GM12878 (cell line): Measurements from ENCODE around the gene CACNA1I. TPM values are rescaled to one million over a fixed set of nuclear protein-coding genes. Genes with fewer than 3 reads are reported as not detected.

ENCODE experiments used
- ATAC-seq: fragments of 200-7000 bp; cut with Tn5 transposase; 3 replicates; pipeline ENCODE4 v1.9.1; 2020; ENCODE audit warnings: mild to moderate bottlenecking, moderate library complexity
- BruUV-seq: library from RNA; stranded (reverse); fragments of 400-500 nt; replicated peaks from 2 replicates; lab custom pipeline; 2021; lab: Mats Ljungman, UMichigan
- CTCF ChIA-PET: fragments of 300-600 bp; sonication (Branson Sonifier 250); formaldehyde crosslinking; extraction: SDS; loops from one replicate; lab custom pipeline; 2021; ENCODE audit warnings: inconsistent platforms; lab: Yijun Ruan, JAX
- POLR2A ChIA-PET: fragments of 350-600 bp; formaldehyde crosslinking; extraction: SDS; loops from one replicate; lab custom pipeline; 2021; ENCODE audit warnings: inconsistent platforms; lab: Charles Lee
- RAD21 ChIA-PET: fragments of 300-600 bp; sonication (Branson Sonifier 250); formaldehyde crosslinking; loops from one replicate; lab custom pipeline; 2023; ENCODE audit warnings: antibody characterized with exemption; ENCODE audit not compliant: unreplicated experiment; lab: Charles Lee
- SMC1A ChIA-PET: fragments of 300-600 bp; sonication (Branson Sonifier 250); formaldehyde crosslinking; loops from one replicate; lab custom pipeline; 2023; ENCODE audit not compliant: unreplicated experiment, uncharacterized antibody; lab: Charles Lee
- DNase-seq: peaks from one replicate; pipeline ENCODE4 v3.0.0-alpha.2; 2011; ENCODE audit warnings: low read depth, low spot score
- FAIRE-seq: peaks from 3 replicates; lab custom pipeline; 2011; peaks lifted over from hg19 to GRCh38; lab: Jason Lieb, UNC
- H2AFZ ChIP-seq: 2 replicates; pipeline ENCODE4 v1.6.0; 2011; ENCODE audit warnings: low read depth, low read length, control low read depth; ENCODE audit not compliant: control insufficient read depth
- H3K27ac ChIP-seq: 2 replicates; pipeline ENCODE4 v1.5.1; 2011; ENCODE audit warnings: control low read depth; ENCODE audit not compliant: control insufficient read depth, insufficient read depth
- H3K27me3 ChIP-seq, 2 experiments: replicated peaks in 1 of 2; 2 replicates each; pipeline versions ENCODE4 v1.6.0 to v1.6.1; 2011; ENCODE audit warnings: low read length in 1 of 2; ENCODE audit not compliant: control insufficient read depth in 2 of 2, insufficient read depth in 2 of 2
- H3K36me3 ChIP-seq, 2 experiments: 2 replicates each; pipeline ENCODE4 v1.5.1; 2011; ENCODE audit warnings: low read length in 1 of 2; ENCODE audit not compliant: control insufficient read depth in 2 of 2, insufficient read depth in 2 of 2
- H3K4me1 ChIP-seq: 2 replicates; pipeline ENCODE4 v1.6.1; 2011; ENCODE audit warnings: mild to moderate bottlenecking, low read length, moderate library complexity, mixed read lengths; ENCODE audit not compliant: control insufficient read depth, insufficient read depth
- H3K4me2 ChIP-seq: 2 replicates; pipeline ENCODE4 v1.6.0; 2011; ENCODE audit warnings: control low read depth; ENCODE audit not compliant: control insufficient read depth, insufficient read depth
- H3K4me3 ChIP-seq: fragments of 200-600 bp; sonication (generic); 2 replicates; pipeline ENCODE4 v1.5.1; 2016
- H3K79me2 ChIP-seq: 2 replicates; pipeline ENCODE4 v1.6.0; 2011; ENCODE audit warnings: low read length; ENCODE audit not compliant: control insufficient read depth, insufficient read depth
- H3K9ac ChIP-seq: 2 replicates; pipeline ENCODE4 v1.8.0; 2011; ENCODE audit warnings: low read length, control low read depth, mixed read lengths; ENCODE audit not compliant: control insufficient read depth, insufficient read depth
- H3K9me3 ChIP-seq: replicated peaks from 3 replicates; pipeline ENCODE4 v1.5.1; 2011; ENCODE audit warnings: mild to moderate bottlenecking, low read length; ENCODE audit not compliant: control insufficient read depth, insufficient read depth
- H4K20me1 ChIP-seq: 2 replicates; pipeline ENCODE4 v1.6.0; 2011; ENCODE audit not compliant: control insufficient read depth, insufficient read depth
- BHLHE40 ChIP-seq, 2 experiments: fragments of 450-650 bp in 1 of 2; IDR thresholded peaks; 2 replicates each; pipeline ENCODE4 v1.6.1; 2011 to 2017; ENCODE audit warnings: low read depth in 2 of 2, borderline replicate concordance in 1 of 2, improper control_type of control experiment in 1 of 2, low read length in 1 of 2, mild to moderate bottlenecking in 1 of 2
- BRCA1 ChIP-seq: IDR thresholded peaks from 2 replicates; pipeline ENCODE4 v1.6.1; 2011; ENCODE audit warnings: low read depth, low read length, improper control_type of control experiment
- MTA2 ChIP-seq: fragments of 450-650 bp; IDR thresholded peaks from 2 replicates; pipeline ENCODE4 v1.6.1; 2016; ENCODE audit warnings: low read depth, mild to moderate bottlenecking, moderate library complexity
- NFYA ChIP-seq: IDR thresholded peaks from 2 replicates; pipeline ENCODE4 v1.6.1; 2011; ENCODE audit warnings: low read depth, mild to moderate bottlenecking, low read length, improper control_type of control experiment, borderline replicate concordance
- TAF1 ChIP-seq: IDR thresholded peaks from 2 replicates; pipeline ENCODE4 v1.6.1; 2011; ENCODE audit warnings: mild to moderate bottlenecking, low read depth, low read length, borderline replicate concordance
- WGBS: methylation state at CpG from one replicate; pipeline ENCODE4 v1.1.6; 2016; ENCODE audit warnings: low lambda C conversion rate; ENCODE audit not compliant: insufficient replicate concordance, insufficient coverage; ENCODE audit errors: missing lambda C conversion rate; 5-methylcytosine and 5-hydroxymethylcytosine counted together
- in situ Hi-C: fragments of 300-500 bp; cut with MboI; formaldehyde crosslinking; loops from 9 replicates; pipeline ENCODE4 v1.14.3; 2018; ENCODE audit warnings: mixed read lengths
- intact Hi-C: fragments of 100-400 bp; cut with micrococcal nuclease; formaldehyde crosslinking; loops from one replicate; pipeline ENCODE4 v1.14.2; 2022; ENCODE audit not compliant: unreplicated experiment
- polyA plus RNA-seq, 11 experiments: library from polyadenylated mRNA; depleted of rRNA in 4 of 11; unstranded in 6 of 11; stranded (reverse) in 5 of 11; fragments of >200 nt; fragmentation: Nextera tagmentation in 4 of 11; fragmentation: Illumina TruSeq in 1 of 11; extraction: Ambion mirVana in 4 of 11; extraction: Trizol in 1 of 11; gene quantifications; 1 replicate in 1 of 11; 2 replicates in 10 of 11; pipeline versions ENCODE4 v1.2.1 to v1.2.3, GENCODE V29; 2011 to 2016; ENCODE audit warnings: inconsistent platforms in 2 of 11, missing spikeins in 2 of 11, low read depth in 1 of 11
- total RNA-seq, 4 experiments: library from RNA; depleted of rRNA in 3 of 4; stranded (reverse); fragments of >200 nt in 3 of 4; fragmentation: Illumina TruSeq in 1 of 4; extraction: Trizol in 1 of 4; gene quantifications; 2 replicates each; pipeline versions ENCODE4 v1.2.1 to v1.2.3, GENCODE V29; 2013 to 2021
- TF ChIP-seq, protein P1 (sequence below): fragments of 450-650 bp; formaldehyde crosslinking; IDR thresholded peaks from 2 replicates; pipeline ENCODE4 v1.5.0; 2022; ENCODE audit warnings: mild to moderate bottlenecking, missing genetic modification characterization

Gene CACNA1I
- total and polyA plus RNA-seq, 10 of the 15 experiments (the other 5 are each of a cell fraction or from before 2014, with no cell fraction given) = 0.01 to 0.03 TPM; not detected in 8

DNA sequence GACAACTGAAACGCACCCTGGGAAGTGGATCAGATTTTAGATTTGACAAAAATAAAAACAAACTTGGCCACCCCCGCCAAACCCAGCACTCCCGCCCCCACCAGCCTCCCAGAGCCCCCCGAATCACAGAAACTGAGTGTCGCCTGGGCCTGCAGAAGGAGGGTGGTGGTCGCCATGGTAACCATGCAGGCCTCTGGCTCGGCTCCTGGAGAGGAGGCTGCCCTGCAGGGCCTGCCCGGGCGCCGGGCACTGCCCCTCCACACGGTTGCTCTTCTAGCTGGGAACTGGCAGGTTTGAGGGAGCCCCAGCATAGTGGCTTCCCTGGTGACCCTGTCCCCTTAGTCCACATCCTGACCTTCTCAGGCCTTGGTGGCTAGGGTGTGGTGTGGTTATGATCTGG is 19.3 kb downstream of the CACNA1I start:
- H3K9ac ChIP-seq = no peak overlapping the region
- TF ChIP-seq MTA2 (no peak), NFYA (no peak), BRCA1 (no peak), TAF1 (no peak), BHLHE40 (IDR thresholded peaks at IDR 0.05; ENCODE audit: borderline replicate concordance in 1 of 2, low read depth in 2 of 2, low read length in 1 of 2) (no peak)
- TF ChIP-seq, protein P1, sequence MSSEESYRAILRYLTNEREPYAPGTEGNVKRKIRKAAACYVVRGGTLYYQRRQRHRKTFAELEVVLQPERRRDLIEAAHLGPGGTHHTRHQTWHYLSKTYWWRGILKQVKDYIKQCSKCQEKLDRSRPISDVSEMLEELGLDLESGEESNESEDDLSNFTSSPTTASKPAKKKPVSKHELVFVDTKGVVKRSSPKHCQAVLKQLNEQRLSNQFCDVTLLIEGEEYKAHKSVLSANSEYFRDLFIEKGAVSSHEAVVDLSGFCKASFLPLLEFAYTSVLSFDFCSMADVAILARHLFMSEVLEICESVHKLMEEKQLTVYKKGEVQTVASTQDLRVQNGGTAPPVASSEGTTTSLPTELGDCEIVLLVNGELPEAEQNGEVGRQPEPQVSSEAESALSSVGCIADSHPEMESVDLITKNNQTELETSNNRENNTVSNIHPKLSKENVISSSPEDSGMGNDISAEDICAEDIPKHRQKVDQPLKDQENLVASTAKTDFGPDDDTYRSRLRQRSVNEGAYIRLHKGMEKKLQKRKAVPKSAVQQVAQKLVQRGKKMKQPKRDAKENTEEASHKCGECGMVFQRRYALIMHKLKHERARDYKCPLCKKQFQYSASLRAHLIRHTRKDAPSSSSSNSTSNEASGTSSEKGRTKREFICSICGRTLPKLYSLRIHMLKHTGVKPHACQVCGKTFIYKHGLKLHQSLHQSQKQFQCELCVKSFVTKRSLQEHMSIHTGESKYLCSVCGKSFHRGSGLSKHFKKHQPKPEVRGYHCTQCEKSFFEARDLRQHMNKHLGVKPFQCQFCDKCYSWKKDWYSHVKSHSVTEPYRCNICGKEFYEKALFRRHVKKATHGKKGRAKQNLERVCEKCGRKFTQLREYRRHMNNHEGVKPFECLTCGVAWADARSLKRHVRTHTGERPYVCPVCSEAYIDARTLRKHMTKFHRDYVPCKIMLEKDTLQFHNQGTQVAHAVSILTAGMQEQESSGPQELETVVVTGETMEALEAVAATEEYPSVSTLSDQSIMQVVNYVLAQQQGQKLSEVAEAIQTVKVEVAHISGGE (CRISPR knock-in tag) = no peak
- H3K36me3 ChIP-seq = no peaks in the 10 kb centered on the region
- H3K27me3 ChIP-seq = no peaks in the 10 kb centered on the region; a peak in 2 of 4 replicates
- no peaks in the 10 kb centered on the region for H3K79me2 ChIP-seq
- ATAC-seq = no peak
- H4K20me1 ChIP-seq = no peaks in the 10 kb centered on the region
- 66% methylated on average over 6 of the region's 11 CpGs for WGBS
- no peaks in the 10 kb centered on the region for H3K9me3 ChIP-seq
- no peak overlapping the region for H3K27ac ChIP-seq
- intact Hi-C loops = no loop called here
- H3K4me3 ChIP-seq = no peak overlapping the region
- H3K4me2 ChIP-seq = no peak overlapping the region
- no peak for FAIRE-seq
- SMC1A ChIA-PET = no interaction called here
- no peaks in the 10 kb centered on the region for H3K4me1 ChIP-seq
- DNase-seq = no peak
- CTCF ChIA-PET = interaction anchor here (1.2 kb wide), 1 partner anchor 14 kb away, joined by 3 read pairs; no protein-coding TSS in a partner anchor
- in situ Hi-C loops = no loop called here
- RAD21 ChIA-PET = interaction anchor here (0.5 kb wide), 1 partner anchor 615 kb away, joined by 3 read pairs; no protein-coding TSS in a partner anchor
- no peak overlapping the region for H2AFZ ChIP-seq
- no TSS peak for BruUV-seq
- POLR2A ChIA-PET = no interaction called here
